ENCODE results near the gene NHSL2.

NHSL2 gene

GRCh38 chrX:72133851-72134546, 223.4 kb downstream of the NHSL2 start:
- Histone ChIP-seq H3K4me1 (ENCODE audit: control insufficient read depth in 1 of 2, insufficient read depth in 1 of 2, low read depth in 1 of 2, low read length in 1 of 2) (peaks cover 11% of the 10 kb centered on the region in 2 experiments), H3K27me3 (peaks cover 27% of the 10 kb centered on the region)

GRCh38 chrX:72137846-72138495, 227.3 kb downstream of the NHSL2 start:
- TF ChIP-seq CTCF (IDR thresholded peaks at IDR 0.05), result no peak
- Histone ChIP-seq H3K4me3 (ENCODE audit: low read depth in 1 of 2, low read length in 1 of 2) (no peak overlapping the region), H3K27ac (no peak overlapping the region), H3K27me3 (no peaks in the 10 kb centered on the region), H3K9me3 (no peaks in the 10 kb centered on the region), H3K4me1 (ENCODE audit: control insufficient read depth in 1 of 2, insufficient read depth in 1 of 2, low read depth in 1 of 2, low read length in 1 of 2) (no peaks in the 10 kb centered on the region), H3K36me3 (peaks cover 93% of the 10 kb centered on the region)

More at GRCh38 chrX:72133851-72134546, 223.4 kb downstream of the NHSL2 start:
- H3K4me3 ChIP-seq (ENCODE audit: low read depth in 1 of 2, low read length in 1 of 2), result no peak overlapping the region
- H3K9me3 ChIP-seq, result no peaks in the 10 kb centered on the region
- H3K36me3 ChIP-seq, result peaks cover 87% of the 10 kb centered on the region
- no peak for TF ChIP-seq CTCF (IDR thresholded peaks at IDR 0.05)
- H3K27ac ChIP-seq, result no peak overlapping the region

- H3K4me1 ChIP-seq (ENCODE audit: control insufficient read depth in 1 of 2, insufficient read depth in 1 of 2, low read depth in 1 of 2, low read length in 1 of 2), result no peaks in the 10 kb centered on the region
- H3K27ac ChIP-seq, result no peak overlapping the region
- peaks cover 93% of the 10 kb centered on the region for H3K36me3 ChIP-seq
- H3K4me3 ChIP-seq (ENCODE audit: low read depth in 1 of 2, low read length in 1 of 2), result no peak overlapping the region
- no peak for TF ChIP-seq CTCF (IDR thresholded peaks at IDR 0.05)
- H3K27me3 ChIP-seq, result no peaks in the 10 kb centered on the region
- no peaks in the 10 kb centered on the region for H3K9me3 ChIP-seq
These were observed 228.9 kb downstream of the NHSL2 start for GRCh38 chrX:72139538-72139937.

- peaks cover 93% of the 10 kb centered on the region for H3K36me3 ChIP-seq
These were observed 230.8 kb downstream of the NHSL2 start for GRCh38 chrX:72141372-72142004.

More at GRCh38 chrX:72141372-72142004, 230.8 kb downstream of the NHSL2 start:
- Histone ChIP-seq H3K4me1 (ENCODE audit: control insufficient read depth in 1 of 2, insufficient read depth in 1 of 2, low read depth in 1 of 2, low read length in 1 of 2) (no peaks in the 10 kb centered on the region), H3K9me3 (no peaks in the 10 kb centered on the region), H3K4me3 (ENCODE audit: low read depth in 1 of 2, low read length in 1 of 2) (no peak overlapping the region), H3K27me3 (no peaks in the 10 kb centered on the region), H3K27ac (peak overlapping the region; percentile 27)
- TF ChIP-seq CTCF (IDR thresholded peaks at IDR 0.05), result no peak

All from neutrophil (primary cell).